ENCODE results near the gene MSN.
"Not testable (repeated sequence)": the region's sequence is repeated elsewhere in the genome, so short reads cannot be mapped to it uniquely, and the experiment has no call there.

Gene MSN

GRCh38 chrX:65667503-65668376 is at the start of gene MSN:
Gene MSN (plus strand): TSS chrX:65667654. CDS start chrX:65667842, 188 bp downstream.
- H3K4me3 ChIP-seq (ENCODE audit: low read depth, low read length) = peak within 1 kb of the TSS; percentile 82

GRCh38 chrX:65620096-65620705 is 47.3 kb upstream of the MSN start:
- not testable (repeated sequence) for H3K4me3 ChIP-seq (ENCODE audit: low read depth, low read length)

More at GRCh38 chrX:65667503-65668376, at the start of gene MSN:
- TF ChIP-seq CTCF (IDR thresholded peaks at IDR 0.05; ENCODE audit: low read depth, low read length) = 0 out of 2 replicates have a peak, but pooled peaks have one; percentile 4

GRCh38 chrX:65630771-65631170 is 36.7 kb upstream of the MSN start:
- no peak for TF ChIP-seq CTCF (IDR thresholded peaks at IDR 0.05; ENCODE audit: low read depth, low read length)
- H3K4me3 ChIP-seq (ENCODE audit: low read depth, low read length) = no peak overlapping the region

- no peak for TF ChIP-seq CTCF (IDR thresholded peaks at IDR 0.05; ENCODE audit: low read depth, low read length)
Measured at GRCh38 chrX:65633826-65634225, 33.6 kb upstream of the MSN start.

GRCh38 chrX:65634732-65635131 is 32.7 kb upstream of the MSN start:
- H3K4me3 ChIP-seq (ENCODE audit: low read depth, low read length) = no peak overlapping the region
- no peak for TF ChIP-seq CTCF (IDR thresholded peaks at IDR 0.05; ENCODE audit: low read depth, low read length)

More at GRCh38 chrX:65633826-65634225, 33.6 kb upstream of the MSN start:
- no peak overlapping the region for H3K4me3 ChIP-seq (ENCODE audit: low read depth, low read length)

GRCh38 chrX:65635378-65635777 is 32.1 kb upstream of the MSN start:
- no peak for TF ChIP-seq CTCF (IDR thresholded peaks at IDR 0.05; ENCODE audit: low read depth, low read length)
- H3K4me3 ChIP-seq (ENCODE audit: low read depth, low read length) = no peak overlapping the region

GRCh38 chrX:65635822-65636221 is 31.6 kb upstream of the MSN start:
- H3K4me3 ChIP-seq (ENCODE audit: low read depth, low read length) = no peak overlapping the region
- no peak for TF ChIP-seq CTCF (IDR thresholded peaks at IDR 0.05; ENCODE audit: low read depth, low read length)

GRCh38 chrX:65636261-65636660 is 31.2 kb upstream of the MSN start:
- not testable (repeated sequence) for H3K4me3 ChIP-seq (ENCODE audit: low read depth, low read length)

All from WI38 (cell line).